Thymus (tissue), 11 donors: ENCODE results near the gene DARS1. TPM values are rescaled to one million over a fixed set of nuclear protein-coding genes. Genes with fewer than 3 reads are reported as not detected.

Source experiments
- DNase-seq, 9 donors: peaks; one replicate each; pipeline ENCODE4 v3.0.0-alpha.2; 2013; ENCODE audit warnings: low spot score in 9 of 9, low read depth in 6 of 9, missing footprints in 1 of 9
- H3K27ac ChIP-seq, 2 donors: one replicate each; pipeline ENCODE4 v1.5.1; 2013; ENCODE audit warnings: control low read depth in 1 of 2, low read depth in 1 of 2, low read length in 1 of 2, mild to moderate bottlenecking in 1 of 2, moderate library complexity in 1 of 2
- H3K27me3 ChIP-seq, 2 donors: one replicate each; pipeline ENCODE4 v1.5.1; 2013; ENCODE audit warnings: low read length in 1 of 2; ENCODE audit not compliant: control insufficient read depth in 2 of 2, insufficient read depth in 1 of 2
- H3K36me3 ChIP-seq, 2 donors: one replicate each; pipeline ENCODE4 v1.5.1; 2013; ENCODE audit warnings: low read length in 1 of 2, mild to moderate bottlenecking in 1 of 2, moderate library complexity in 1 of 2; ENCODE audit not compliant: control insufficient read depth in 2 of 2, insufficient read depth in 2 of 2
- H3K4me1 ChIP-seq, 2 donors: one replicate each; pipeline ENCODE4 v1.5.1; 2013; ENCODE audit warnings: low read length in 2 of 2; ENCODE audit not compliant: control insufficient read depth in 2 of 2, insufficient read depth in 2 of 2
- H3K4me3 ChIP-seq, 2 donors: one replicate each; pipeline ENCODE4 v1.5.1; 2013; ENCODE audit warnings: low read length in 2 of 2, control low read depth in 1 of 2, mild to moderate bottlenecking in 1 of 2
- H3K9me3 ChIP-seq, 2 donors: one replicate each; pipeline ENCODE4 v1.5.1; 2013; ENCODE audit warnings: low read length in 1 of 2, mild to moderate bottlenecking in 1 of 2; ENCODE audit not compliant: control insufficient read depth in 2 of 2, insufficient read depth in 1 of 2
- WGBS: extraction: QIAGEN DNeasy Blood & Tissue Kit; methylation state at CpG from one replicate; pipeline ENCODE4 v1.1.7; 2013; 5-methylcytosine and 5-hydroxymethylcytosine counted together
- polyA plus RNA-seq: library from polyadenylated mRNA; stranded (reverse); fragments of 200-250 nt; gene quantifications from one replicate; pipeline ENCODE4 v1.2.3, GENCODE V29; 2013
- total RNA-seq: library from RNA; stranded (reverse); fragments of 120-200 nt; gene quantifications from one replicate; pipeline ENCODE4 v1.2.4, GENCODE V29; 2013
- donor health status: healthy.

Gene DARS1
- total and polyA plus RNA-seq, 2 donors: 118 to 119 TPM

DNA sequence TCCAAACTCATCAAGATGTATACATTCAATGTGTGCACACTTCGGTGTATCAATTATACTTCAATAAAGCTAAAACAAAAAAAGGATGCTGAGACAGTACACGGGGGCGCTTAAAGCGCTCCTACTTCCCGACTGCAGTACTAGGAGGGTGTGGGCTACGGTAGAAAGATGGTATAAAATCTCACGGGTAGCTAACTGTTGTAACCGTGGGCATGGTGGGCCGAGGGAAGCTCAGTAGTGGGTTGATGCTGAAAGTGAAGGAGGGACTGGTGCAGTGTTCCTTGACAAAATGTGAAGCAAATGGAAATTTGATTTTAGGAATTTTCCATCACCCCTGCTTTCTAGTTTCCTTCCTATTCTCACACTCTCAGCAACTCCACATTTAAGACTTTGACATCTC lies 42.6 kb upstream of the DARS1 start:
- Histone ChIP-seq H3K9me3 (peaks cover 0 to 3% of the 10 kb centered on the region in 2 donors), H3K4me3 (no peak overlapping the region), H3K27ac (no peak overlapping the region), H3K36me3 (no peaks in the 10 kb centered on the region), H3K4me1 (peaks cover 5 to 11% of the 10 kb centered on the region in 2 donors), H3K27me3 (peaks cover 0 to 6% of the 10 kb centered on the region in 2 donors)
- DNase-seq: no peak
- WGBS: over 99% methylated on average over 9 of the region's 9 CpGs

DNA sequence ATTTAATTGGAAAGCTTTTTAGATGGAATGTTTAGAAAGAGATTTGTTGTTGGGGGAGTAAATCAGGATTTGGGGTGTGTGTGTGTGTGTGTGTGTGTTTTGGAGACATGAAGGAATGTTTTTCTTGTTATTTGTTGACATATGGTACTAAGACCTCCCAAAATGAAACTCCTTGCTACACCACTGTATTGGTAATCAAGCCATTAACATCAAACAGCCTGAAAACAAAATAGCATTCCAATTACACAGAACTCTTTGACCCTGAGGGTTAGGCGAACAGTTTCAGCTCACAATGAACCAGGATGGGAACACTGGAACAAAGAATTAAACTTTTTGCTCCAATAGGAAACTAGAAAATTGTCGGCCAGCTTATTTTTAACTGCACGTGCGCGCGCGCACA lies 41.7 kb upstream of the DARS1 start:
- H3K27ac ChIP-seq: no peak overlapping the region
- DNase-seq: no peak
- H3K4me1 ChIP-seq: peaks cover 5 to 11% of the 10 kb centered on the region in 2 donors
- WGBS: 98% methylated on average over 7 of the region's 7 CpGs
- no peak overlapping the region for H3K4me3 ChIP-seq
- H3K36me3 ChIP-seq: no peaks in the 10 kb centered on the region
- H3K27me3 ChIP-seq: peaks cover 0 to 6% of the 10 kb centered on the region in 2 donors
- peaks cover 0 to 3% of the 10 kb centered on the region in 2 donors for H3K9me3 ChIP-seq

DNA sequence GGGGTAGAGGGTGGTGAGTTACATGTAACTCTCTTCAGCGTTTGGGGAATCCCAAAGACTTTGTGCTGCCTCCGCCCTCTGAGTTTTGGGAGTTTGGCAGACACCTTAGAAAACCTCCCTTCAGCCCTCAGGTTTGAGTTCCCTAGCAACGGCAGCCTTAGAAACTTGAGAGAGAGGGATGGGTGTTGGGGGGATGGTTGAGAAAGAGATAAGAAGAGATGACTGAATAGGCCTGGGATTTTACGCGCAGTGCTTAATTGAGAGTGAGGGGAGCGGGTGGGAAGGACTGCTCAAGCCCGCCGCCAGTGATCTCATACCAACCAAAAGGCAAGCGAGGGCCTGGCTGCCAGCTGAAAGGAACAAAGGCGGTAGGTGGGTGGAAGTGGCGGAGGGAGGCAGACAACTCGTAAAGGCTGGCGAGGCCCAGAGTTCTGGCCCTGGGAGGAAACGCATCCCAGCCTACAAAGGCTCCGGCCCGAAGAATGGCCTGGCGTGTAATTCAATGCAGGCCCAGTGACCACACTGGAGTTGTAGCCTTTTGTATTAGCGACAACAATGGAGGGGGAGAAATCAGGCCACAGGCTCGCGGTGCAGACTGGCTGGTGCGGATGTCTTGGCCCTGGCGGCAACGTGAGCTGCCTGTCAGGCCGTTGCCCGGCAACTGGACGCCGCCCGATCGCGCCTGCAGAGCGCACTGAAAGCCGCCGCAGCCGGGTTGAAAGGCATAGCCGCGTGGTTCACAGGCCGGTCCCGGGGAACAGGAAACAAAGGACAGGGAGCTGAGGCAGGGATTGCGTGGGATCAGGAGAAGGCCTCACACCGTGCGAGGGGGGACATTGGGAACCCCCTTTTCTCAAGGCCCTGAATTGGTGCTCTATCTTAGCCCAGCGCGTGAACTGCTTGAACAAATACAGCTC lies 39.9 kb upstream of the DARS1 start:
- DNase-seq: peak in 6 of 9 donors; percentile 32 to 73 (median 52)
- Histone ChIP-seq H3K4me1 (peaks cover 5 to 11% of the 10 kb centered on the region in 2 donors), H3K36me3 (no peaks in the 10 kb centered on the region), H3K27ac (peak overlapping the region in 1 of 2 donors; percentile 42), H3K4me3 (peak overlapping the region in 1 of 2 donors; percentile 2), H3K27me3 (peaks cover 0 to 6% of the 10 kb centered on the region in 2 donors), H3K9me3 (peaks cover 0 to 3% of the 10 kb centered on the region in 2 donors)
- 62% methylated on average over 43 of the region's 43 CpGs for WGBS

DNA sequence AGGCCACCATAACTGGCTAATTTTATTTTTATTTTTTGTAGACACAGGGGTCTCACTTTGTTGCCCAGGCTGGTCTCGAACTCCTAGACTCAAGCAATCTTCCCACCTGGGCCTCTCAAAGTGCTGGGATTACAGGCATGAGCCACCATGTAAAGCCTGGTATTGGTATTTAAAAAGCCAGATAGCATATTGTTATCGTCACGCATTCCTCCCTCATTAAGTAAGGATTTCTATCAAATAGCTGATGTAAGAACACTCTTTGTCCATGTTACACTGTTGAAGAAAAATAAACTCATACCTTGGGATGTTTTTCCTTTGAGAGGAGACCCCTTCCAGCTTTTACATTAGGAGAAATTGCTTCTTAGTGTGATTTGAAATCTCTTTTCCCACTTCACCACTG lies 39.2 kb upstream of the DARS1 start:
- Histone ChIP-seq H3K27ac (no peak overlapping the region), H3K4me1 (peaks cover 5 to 13% of the 10 kb centered on the region in 2 donors), H3K9me3 (peaks cover 0 to 3% of the 10 kb centered on the region in 2 donors), H3K27me3 (peaks cover 0 to 6% of the 10 kb centered on the region in 2 donors), H3K4me3 (no peak overlapping the region), H3K36me3 (no peaks in the 10 kb centered on the region)
- DNase-seq: no peak
- whole genome bisulfite sequencing: 97% methylated on average over 3 of the region's 3 CpGs

DNA sequence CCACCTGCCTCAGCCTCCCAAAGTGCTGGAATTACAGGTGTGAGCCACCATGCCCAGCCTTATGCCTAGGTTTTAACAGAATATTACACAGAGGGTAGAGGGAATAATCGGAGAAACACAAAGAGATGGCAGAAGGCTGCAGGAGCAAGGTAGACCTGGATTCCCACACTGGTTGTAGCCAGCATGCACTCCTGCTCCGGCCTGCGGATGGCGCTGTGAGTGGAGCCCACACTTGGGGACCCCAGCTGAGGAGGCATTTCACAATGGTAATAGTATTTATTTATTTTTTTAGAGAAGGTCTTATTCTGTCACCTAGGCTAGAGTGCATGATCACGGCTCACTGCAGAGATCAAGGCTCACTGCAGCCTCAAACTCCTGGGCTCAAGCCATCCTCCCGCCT lies 38.8 kb upstream of the DARS1 start:
- Histone ChIP-seq H3K9me3 (peaks cover 0 to 3% of the 10 kb centered on the region in 2 donors), H3K4me3 (no peak overlapping the region), H3K27ac (no peak overlapping the region), H3K36me3 (no peaks in the 10 kb centered on the region), H3K27me3 (peaks cover 0 to 6% of the 10 kb centered on the region in 2 donors), H3K4me1 (peaks cover 5 to 16% of the 10 kb centered on the region in 2 donors)
- 99% methylated on average over 6 of the region's 6 CpGs for WGBS
- DNase-seq: no peak

DNA sequence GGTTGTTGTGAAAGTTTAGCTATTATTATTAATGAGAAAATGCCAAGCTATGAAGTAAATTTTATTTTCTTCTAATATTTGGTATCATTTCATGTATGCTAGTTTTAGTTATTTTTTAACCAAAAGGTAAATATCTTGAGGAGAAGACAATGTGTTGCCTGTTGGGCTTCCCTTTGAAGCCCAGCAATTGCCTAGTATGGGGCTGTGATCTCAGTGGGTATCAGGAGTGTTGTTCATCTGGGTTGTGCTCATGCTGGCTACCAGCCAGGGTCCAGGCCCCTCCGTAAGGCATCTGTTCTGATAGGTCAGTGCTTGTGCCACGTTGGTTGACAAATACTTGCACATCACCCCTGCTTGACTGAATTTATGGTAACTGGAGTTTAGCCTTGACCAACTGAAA lies 38.0 kb upstream of the DARS1 start:
- no peaks in the 10 kb centered on the region for H3K36me3 ChIP-seq
- H3K27ac ChIP-seq: no peak overlapping the region
- peaks cover 5 to 16% of the 10 kb centered on the region in 2 donors for H3K4me1 ChIP-seq
- no peak for DNase-seq
- H3K27me3 ChIP-seq: peaks cover 0 to 6% of the 10 kb centered on the region in 2 donors
- peaks cover 0 to 3% of the 10 kb centered on the region in 2 donors for H3K9me3 ChIP-seq
- 98% methylated on average over 2 of the region's 2 CpGs for WGBS
- H3K4me3 ChIP-seq: no peak overlapping the region

DNA sequence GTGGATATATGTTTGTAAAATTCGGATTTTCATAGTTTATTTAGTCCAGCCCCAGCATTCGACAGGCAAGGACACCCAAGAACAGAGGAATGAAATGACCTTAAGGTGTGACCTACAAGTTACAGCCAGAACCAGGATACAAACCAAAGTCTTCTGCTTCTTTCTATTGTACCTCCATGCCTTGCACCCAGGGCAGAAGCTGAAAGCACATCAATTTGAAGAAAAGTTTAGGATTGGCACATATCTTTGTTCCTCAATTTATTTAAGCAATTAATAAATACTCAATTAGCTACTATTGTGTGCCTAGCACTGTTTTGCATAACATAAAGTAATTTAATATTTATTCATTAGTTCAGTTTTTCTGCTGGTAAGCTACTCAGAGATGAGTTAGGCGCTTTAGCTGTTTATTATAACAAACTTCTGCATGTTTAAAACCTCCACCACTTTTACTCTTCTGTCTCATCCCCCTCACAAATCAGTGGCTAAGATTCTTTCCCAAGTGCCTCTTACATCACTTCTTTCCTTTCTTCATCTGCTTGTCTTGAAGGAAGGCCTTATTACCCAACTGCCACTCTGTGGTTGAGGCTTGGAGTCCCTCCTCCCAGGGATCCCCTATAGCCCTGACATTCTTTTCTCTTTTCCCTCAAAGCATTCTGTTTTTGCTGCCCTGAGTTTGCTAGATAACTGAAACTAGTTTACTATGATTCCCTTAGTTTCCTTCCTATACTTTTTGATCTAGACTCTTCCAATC lies 37.1 kb upstream of the DARS1 start:
- DNase-seq: no peak
- Histone ChIP-seq H3K4me1 (peaks cover 5 to 16% of the 10 kb centered on the region in 2 donors), H3K4me3 (no peak overlapping the region), H3K36me3 (no peaks in the 10 kb centered on the region), H3K9me3 (peaks cover 0 to 3% of the 10 kb centered on the region in 2 donors), H3K27me3 (peaks cover 0 to 6% of the 10 kb centered on the region in 2 donors), H3K27ac (no peak overlapping the region)
- 96% methylated on average over 3 of the region's 3 CpGs for WGBS

DNA sequence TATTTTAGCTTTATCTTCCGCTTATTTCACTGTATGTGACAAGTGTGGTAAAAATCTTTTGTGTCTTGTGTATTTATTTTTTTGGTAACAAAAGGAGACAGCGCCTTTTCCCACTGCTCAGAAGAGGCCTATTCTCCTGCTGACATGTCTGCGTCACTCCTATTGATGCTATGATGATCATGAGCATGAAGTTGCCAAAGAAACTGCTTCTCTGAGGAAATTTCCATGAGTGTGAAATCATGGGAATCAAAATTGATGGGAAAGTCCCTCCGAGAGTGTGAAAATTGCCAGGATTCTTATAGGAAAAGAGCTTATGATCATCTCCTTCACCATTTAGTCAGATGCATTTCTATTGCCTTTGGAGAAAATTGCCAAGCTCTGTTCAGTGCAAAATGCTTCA lies 36.5 kb upstream of the DARS1 start:
- 98% methylated on average over 4 of the region's 4 CpGs for WGBS
- H3K4me3 ChIP-seq: no peak overlapping the region
- DNase-seq: no peak
- peaks cover 0 to 6% of the 10 kb centered on the region in 2 donors for H3K27me3 ChIP-seq
- no peak overlapping the region for H3K27ac ChIP-seq
- peaks cover 5 to 16% of the 10 kb centered on the region in 2 donors for H3K4me1 ChIP-seq
- peaks cover 0 to 3% of the 10 kb centered on the region in 2 donors for H3K9me3 ChIP-seq
- no peaks in the 10 kb centered on the region for H3K36me3 ChIP-seq

DNA sequence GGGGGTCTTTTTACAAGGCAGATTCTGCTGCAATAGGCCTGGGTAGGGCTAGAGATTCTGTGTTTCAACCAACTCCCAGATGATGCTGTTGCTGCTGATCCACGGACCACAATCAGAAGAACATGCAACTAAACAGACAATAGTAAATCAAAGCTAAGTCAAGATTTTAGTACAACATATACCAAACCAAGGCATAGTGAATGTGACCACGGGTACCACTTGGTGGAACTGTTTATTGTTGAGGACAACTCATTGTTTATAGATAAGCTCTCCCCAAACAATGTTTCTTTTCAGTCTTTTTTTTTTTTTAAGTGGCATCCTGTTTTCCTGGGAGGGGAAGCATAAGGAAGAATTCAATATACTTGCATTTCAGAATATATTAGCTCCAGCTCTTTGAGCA lies 36.0 kb upstream of the DARS1 start:
- Histone ChIP-seq H3K27me3 (peaks cover 0 to 6% of the 10 kb centered on the region in 2 donors), H3K9me3 (peaks cover 0 to 3% of the 10 kb centered on the region in 2 donors), H3K36me3 (no peaks in the 10 kb centered on the region), H3K4me1 (peaks cover 5 to 16% of the 10 kb centered on the region in 2 donors), H3K27ac (no peak overlapping the region), H3K4me3 (no peak overlapping the region)
- DNase-seq: no peak
- WGBS: 98% methylated on average over 2 of the region's 2 CpGs
